Lower leg skin (tissue), 3 donors: Measurements from ENCODE around the gene CARF.
"Not testable (repeated sequence)": the region's sequence is repeated elsewhere in the genome, so short reads cannot be mapped to it uniquely, and the experiment has no call there.

Experiments used
- POLR2A ChIP-seq, 2 donors: fragments of 450-650 bp; IDR thresholded peaks; one replicate each; pipeline ENCODE4 v1.6.1; 2016 to 2017; ENCODE audit warnings: antibody characterized with exemption in 2 of 2, mild to moderate bottlenecking in 1 of 2, moderate library complexity in 1 of 2
- TF ChIP-seq, protein P1 (sequence below), 3 donors: fragments of 450-650 bp; IDR thresholded peaks; one replicate each; pipeline ENCODE4 v1.5.1; 2016; ENCODE audit warnings: antibody characterized with exemption in 3 of 3, mild to moderate bottlenecking in 3 of 3, moderate library complexity in 2 of 3

DNA sequence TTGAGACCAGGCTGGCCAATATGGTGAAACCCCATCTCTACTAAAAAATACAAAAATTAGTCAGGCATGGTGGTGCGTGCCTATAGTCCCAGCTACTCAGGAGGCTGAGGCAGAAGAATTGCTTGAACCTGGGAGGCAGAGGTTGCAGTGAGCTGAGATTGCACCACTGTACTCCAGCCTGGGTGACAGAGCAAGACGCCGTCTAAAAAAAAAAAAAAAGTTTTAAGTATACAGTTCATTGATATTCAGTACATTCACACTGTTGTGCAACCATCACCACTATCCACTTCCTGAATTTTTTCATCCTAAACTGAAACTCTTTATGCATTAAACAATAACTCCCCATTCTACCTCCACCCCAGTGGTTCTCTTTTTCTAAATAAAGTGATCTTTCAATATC lies 85.0 kb downstream of the CARF start:
- TF ChIP-seq, protein P1, sequence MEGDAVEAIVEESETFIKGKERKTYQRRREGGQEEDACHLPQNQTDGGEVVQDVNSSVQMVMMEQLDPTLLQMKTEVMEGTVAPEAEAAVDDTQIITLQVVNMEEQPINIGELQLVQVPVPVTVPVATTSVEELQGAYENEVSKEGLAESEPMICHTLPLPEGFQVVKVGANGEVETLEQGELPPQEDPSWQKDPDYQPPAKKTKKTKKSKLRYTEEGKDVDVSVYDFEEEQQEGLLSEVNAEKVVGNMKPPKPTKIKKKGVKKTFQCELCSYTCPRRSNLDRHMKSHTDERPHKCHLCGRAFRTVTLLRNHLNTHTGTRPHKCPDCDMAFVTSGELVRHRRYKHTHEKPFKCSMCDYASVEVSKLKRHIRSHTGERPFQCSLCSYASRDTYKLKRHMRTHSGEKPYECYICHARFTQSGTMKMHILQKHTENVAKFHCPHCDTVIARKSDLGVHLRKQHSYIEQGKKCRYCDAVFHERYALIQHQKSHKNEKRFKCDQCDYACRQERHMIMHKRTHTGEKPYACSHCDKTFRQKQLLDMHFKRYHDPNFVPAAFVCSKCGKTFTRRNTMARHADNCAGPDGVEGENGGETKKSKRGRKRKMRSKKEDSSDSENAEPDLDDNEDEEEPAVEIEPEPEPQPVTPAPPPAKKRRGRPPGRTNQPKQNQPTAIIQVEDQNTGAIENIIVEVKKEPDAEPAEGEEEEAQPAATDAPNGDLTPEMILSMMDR (IDR thresholded peaks at IDR 0.05) = not testable (repeated sequence)
- not testable (repeated sequence) for TF ChIP-seq POLR2A (IDR thresholded peaks at IDR 0.05)
